Measurements from ENCODE around the gene RAPGEF2. TPM values are rescaled to one million over a fixed set of nuclear protein-coding genes. Genes with fewer than 3 reads are reported as not detected.

RAPGEF2 gene
- total RNA-seq, 1 experiment from 2014 or later: 10.8 TPM

GRCh38 chr4:159134429-159134828, 31.6 kb downstream of the RAPGEF2 start:
- no peak for DNase-seq (ENCODE audit: low spot score)

GRCh38 chr4:159137176-159137575, 34.3 kb downstream of the RAPGEF2 start:
- no peak for DNase-seq (ENCODE audit: low spot score)

GRCh38 chr4:159138436-159138835, 35.6 kb downstream of the RAPGEF2 start:
- DNase-seq (ENCODE audit: low spot score): no peak

GRCh38 chr4:159141193-159141592, 38.3 kb downstream of the RAPGEF2 start:
- no peak for DNase-seq (ENCODE audit: low spot score)

DNA sequence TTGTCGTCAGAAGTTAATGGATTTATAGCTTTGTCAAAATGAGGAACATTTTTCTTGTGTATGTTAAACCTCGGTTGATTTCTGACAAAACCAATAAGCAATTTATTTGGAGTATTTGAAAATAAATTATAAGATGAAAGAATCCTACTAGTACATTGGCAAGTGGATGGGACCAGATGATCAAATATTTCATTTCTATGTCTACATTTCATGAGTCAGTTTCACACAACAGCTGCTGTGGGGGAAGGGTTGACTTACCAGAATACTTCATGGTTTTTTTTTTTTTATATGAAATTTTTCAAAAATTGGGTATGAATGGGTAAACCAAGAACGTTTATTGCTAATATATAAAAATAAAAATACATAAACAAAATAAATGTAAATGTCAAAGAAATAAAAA, 39.4 kb downstream of the RAPGEF2 start:
- DNase-seq (ENCODE audit: low spot score): no peak

- DNase-seq (ENCODE audit: low spot score): no peak
Observed at GRCh38 chr4:159142681-159143384, 40.0 kb downstream of the RAPGEF2 start.

DNA sequence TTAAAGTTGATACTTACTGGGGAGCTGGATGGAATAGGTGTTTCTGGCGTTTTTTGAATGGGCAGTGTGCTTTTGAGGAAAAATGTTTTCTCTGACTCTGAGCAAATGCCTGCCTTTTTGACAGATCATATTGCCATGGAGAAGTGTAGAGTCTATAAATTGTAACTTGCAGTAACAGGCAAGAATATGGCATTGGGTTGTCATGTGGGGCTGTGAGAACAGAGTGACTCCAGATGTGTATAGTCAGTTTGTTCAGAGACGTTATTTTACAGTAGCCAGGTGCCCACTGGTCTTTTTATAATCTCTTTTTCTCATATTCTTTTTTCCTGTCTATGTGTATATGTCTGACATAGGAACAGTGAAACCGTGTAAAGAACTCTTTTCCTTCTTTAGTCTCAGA, 40.8 kb downstream of the RAPGEF2 start:
- DNase-seq (ENCODE audit: low spot score): no peak

DNA sequence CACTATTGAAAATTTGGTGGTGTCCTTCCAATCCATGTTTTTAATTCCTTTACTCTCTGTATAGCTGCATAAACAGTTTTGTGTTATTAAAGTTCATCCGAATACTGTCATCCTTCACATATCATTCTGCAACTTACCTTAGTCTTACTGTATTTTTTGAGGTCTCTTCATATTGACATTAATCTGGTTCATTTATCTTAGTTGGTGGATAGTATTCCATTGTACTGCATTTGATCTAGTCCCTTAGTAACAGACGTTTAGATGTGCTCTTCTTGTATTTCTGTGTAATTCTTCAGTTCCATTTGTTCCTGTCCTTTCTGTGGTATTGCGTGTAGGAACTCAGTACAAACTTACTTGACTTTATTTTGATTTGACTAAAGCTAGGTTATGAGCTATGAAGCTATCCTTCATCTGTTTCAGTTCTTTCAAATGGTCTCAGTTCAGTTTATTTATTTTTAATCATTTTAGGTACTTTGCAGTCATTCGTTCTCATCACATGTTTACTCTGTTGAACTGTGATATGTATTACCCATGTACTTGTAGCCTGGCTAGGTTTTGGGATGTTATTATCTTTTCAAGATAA, 41.3 kb downstream of the RAPGEF2 start:
- DNase-seq (ENCODE audit: low spot score): no peak

DNA sequence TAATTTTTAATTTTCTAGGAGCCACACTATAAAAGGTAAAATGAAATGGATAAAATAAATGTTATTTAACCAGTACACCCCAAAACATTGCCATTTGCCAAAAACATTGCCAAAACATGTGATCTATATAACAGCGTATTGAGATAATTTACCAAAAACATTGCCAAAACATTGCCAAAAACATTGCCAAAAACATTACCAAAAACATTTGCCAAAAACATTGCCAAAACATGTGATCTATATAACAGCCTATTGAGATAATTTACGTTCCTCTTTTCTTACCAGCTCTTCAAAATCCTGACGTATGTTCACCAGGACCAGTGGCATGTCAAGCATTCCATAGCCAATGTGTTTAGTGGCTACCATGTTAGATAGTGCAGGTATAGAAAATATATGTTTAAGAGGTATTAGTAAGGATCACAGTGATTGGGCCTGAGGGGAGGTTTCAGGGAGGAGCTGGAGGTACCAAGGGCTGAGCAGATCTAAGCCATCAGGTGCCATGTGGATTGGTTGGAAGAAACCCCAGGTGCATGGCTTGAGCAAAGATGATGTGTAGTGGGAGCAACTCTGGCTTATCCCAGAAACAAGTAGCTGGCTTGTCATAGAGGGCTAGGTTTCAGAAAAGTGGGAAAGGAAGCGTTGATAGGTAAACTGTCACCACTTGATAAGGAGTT, 42.6 kb downstream of the RAPGEF2 start:
- DNase-seq (ENCODE audit: low spot score): no peak

- DNase-seq (ENCODE audit: low spot score): no peak
Observed at GRCh38 chr4:159145992-159146330, 43.1 kb downstream of the RAPGEF2 start.

GRCh38 chr4:159146488-159146887, 43.6 kb downstream of the RAPGEF2 start:
- DNase-seq (ENCODE audit: low spot score): no peak

- no peak for DNase-seq (ENCODE audit: low spot score)
Observed at GRCh38 chr4:159148441-159148840, 45.6 kb downstream of the RAPGEF2 start.

- no peak for DNase-seq (ENCODE audit: low spot score)
Observed at GRCh38 chr4:159149666-159150065, 46.8 kb downstream of the RAPGEF2 start.

DNA sequence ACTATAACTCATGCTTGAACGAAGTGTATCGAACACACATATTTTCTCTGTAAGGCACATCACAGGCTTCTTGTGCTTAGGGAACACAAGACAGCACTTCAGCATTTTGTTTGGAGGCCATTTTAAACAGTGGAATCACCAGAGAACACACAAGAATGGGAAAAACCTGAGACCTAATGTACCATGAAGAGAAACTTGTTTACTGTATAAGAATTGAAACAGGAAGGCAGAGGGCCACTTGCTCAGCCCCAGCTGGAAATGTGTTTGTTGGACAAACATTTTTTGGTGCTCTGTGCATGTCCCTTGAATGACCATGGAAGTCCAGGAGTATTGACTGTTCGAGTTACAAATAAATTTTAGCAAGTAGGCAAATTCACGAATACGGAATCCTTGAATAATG, 47.5 kb downstream of the RAPGEF2 start:
- DNase-seq (ENCODE audit: low spot score): no peak

- no peak for DNase-seq (ENCODE audit: low spot score)
Observed at GRCh38 chr4:159150821-159151390, 48.0 kb downstream of the RAPGEF2 start.

DNA sequence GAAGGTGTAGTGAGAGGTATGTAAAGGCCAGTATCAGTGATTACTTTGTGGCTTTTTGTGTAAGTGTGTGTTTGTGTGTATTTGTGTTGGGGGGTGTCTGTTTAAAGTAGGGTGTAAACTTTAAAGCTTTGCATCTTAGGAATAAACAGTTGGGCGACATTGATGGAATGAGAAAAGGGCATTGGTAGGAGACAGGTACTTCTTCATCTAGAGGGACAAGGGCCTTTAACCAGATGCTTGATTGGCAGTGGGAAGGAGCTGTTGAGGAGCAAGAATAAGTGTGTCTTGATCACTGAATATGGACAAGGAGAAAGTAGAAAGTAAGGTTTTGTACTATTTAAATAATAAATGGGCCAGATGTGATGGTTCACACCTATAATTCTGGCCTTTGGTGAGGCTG, 48.8 kb downstream of the RAPGEF2 start:
- no peak for DNase-seq (ENCODE audit: low spot score)

DNA sequence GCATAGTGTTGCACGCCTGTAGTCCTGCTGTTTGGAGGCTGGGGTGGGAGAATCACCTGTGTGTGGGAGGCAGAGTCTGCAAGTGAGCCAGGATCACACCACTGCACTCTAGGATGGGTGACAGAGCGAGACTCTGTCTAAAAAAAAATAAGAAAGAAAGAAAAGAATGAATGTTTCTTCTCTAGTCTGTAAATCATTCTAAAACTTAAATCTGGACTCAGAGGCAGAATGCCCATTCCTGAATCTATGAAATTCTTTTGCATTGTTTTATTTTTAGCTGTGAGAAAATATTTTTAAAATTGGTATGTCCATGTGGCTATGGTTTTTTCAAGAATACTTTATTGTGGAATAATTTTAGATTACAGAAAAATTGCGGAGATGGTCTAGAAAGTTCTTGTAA, 49.3 kb downstream of the RAPGEF2 start:
- DNase-seq (ENCODE audit: low spot score): no peak

GRCh38 chr4:159153669-159154068, 50.8 kb downstream of the RAPGEF2 start:
- DNase-seq (ENCODE audit: low spot score): no peak

- no peak for DNase-seq (ENCODE audit: low spot score)
Observed at GRCh38 chr4:159155119-159155518, 52.2 kb downstream of the RAPGEF2 start.

DNA sequence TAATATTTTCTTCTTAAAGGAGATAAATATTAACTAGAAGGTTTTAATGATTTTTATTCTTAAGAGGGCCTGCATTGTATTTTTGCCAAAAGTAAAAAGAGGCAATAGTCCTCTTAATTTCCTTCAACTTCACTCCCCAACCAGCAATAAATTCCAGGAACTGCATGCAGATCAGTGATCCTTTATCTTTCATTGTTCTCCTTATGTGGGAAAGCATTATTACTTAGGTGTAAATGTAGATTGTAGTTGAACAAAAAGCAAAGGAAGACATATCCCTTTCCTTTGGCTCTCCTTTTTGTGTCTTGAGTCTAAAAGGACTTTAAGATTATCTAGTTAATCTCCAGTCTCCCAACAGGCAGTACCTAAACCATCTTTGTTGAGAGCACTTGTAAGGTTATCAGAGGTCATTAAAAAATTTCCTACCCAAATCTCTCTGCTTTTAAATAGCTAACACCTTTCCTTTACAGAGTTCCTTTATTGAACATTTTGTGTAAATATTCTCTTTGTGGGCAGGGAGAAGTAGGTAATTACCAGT, 55.3 kb downstream of the RAPGEF2 start:
- DNase-seq (ENCODE audit: low spot score): no peak

- DNase-seq (ENCODE audit: low spot score): no peak
Observed at GRCh38 chr4:159158985-159159384, 56.1 kb downstream of the RAPGEF2 start.

DNA sequence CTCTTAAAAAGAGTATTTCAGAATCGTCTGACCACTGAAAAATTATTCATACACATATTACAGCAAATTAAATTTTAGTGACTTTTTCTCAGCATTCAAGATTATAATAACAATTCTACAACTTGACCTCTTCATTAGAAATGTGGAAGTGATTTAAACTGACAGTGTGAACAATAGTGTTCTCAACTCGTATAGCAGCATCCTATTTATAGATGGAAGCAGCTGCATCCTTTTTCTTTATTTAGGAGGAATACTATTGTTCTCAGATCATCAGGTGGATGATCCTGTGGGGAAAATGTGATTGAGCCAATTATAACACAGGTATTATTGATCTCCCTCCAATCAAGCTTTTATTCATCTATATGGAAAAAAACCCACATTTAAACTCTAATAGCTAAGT, 56.7 kb downstream of the RAPGEF2 start:
- DNase-seq (ENCODE audit: low spot score): no peak

DNA sequence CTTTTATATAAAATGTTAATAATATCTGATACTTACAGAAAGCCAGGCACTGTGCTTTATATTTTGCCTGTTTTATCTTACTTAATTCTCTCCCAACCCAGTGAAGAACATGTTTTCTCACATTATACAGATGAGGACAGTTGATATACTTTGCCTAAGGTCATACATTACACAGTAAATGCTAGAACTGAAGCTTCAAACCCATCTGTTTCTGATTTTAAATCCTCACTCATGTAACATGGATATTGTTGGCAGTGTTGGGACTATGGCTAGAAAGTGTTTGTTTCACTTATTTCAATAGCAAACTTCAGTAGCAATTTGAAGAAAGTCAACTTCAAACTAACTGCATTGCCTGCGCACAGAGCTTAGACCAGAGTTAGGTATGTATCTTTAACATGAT, 57.4 kb downstream of the RAPGEF2 start:
- no peak for DNase-seq (ENCODE audit: low spot score)
